Stimulated activated naive CD4-positive, alpha-beta T cell (primary cell): ENCODE data around the gene UQCC5.

Experiments used
- DNase-seq, 6 experiments: peaks; one replicate each; lab custom pipeline; 2025; lab: John Stamatoyannopoulos, UW

UQCC5 gene

DNA sequence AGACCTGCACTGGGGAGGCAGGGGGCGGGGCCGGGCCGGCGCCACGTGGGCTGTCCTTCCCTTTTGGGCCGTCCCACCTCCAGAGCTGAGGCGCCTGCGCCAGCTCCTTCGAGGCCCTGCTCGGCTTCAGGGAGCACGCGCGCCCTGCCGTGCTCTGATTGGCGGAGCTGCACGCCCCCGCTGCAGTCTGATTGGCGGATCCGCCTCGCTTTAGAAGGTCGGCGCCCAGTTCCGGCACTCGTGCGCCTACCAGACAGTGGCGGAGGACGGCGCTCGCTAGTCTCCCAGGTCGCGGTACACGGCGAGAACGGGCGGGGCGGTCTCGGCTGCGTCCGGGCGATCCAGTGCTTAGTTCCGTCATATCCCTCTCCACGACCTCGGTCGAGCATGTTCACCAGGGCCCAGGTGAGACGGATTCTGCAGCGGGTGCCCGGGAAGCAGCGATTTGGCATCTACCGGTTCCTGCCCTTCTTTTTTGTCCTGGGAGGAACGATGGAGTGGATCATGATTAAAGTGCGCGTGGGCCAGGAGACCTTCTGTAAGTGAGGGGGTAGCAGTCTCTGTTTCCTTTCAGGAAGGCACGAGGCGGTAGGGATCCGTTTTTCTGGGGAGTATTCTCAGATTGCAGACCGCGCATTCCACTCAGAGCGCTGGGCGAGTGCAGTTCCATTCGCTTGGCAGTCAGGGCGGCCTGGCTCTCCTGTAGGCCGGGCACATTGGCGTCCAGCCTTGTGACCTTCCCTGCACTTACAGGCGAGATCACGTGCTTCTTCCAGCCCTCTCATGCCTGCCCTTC is at the start of gene UQCC5:
UQCC5 (plus strand) TSS at position 237 of the 796 bp plus-strand sequence; CDS start at position 388, 151 bp downstream.
- peak; percentile 93 to 97 (median 96) for DNase-seq

GRCh38 chr3:52487050-52487787 is 49.2 kb upstream of the UQCC5 start:
- DNase-seq = no peak

DNA sequence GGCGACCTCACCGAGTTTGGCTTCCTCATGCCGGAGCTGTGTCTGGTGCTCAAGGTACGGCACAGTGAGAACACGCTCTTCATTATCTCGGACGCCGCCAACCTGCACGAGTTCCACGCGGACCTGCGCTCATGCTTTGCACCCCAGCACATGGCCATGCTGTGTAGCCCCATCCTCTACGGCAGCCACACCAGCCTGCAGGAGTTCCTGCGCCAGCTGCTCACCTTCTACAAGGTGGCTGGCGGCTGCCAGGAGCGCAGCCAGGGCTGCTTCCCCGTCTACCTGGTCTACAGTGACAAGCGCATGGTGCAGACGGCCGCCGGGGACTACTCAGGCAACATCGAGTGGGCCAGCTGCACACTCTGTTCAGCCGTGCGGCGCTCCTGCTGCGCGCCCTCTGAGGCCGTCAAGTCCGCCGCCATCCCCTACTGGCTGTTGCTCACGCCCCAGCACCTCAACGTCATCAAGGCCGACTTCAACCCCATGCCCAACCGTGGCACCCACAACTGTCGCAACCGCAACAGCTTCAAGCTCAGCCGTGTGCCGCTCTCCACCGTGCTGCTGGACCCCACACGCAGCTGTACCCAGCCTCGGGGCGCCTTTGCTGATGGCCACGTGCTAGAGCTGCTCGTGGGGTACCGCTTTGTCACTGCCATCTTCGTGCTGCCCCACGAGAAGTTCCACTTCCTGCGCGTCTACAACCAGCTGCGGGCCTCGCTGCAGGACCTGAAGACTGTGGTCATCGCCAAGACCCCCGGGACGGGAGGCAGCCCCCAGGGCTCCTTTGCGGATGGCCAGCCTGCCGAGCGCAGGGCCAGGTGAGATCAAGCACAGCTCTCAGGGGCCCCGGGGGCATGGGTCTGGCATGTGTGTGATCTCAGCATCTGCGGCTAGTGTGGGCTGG is 48.4 kb upstream of the UQCC5 start:
- no peak for DNase-seq

GRCh38 chr3:52488746-52489145 is 47.7 kb upstream of the UQCC5 start:
- DNase-seq = no peak

- no peak for DNase-seq
Measured at GRCh38 chr3:52489453-52489852, 47.0 kb upstream of the UQCC5 start.

- no peak for DNase-seq
Measured at GRCh38 chr3:52490035-52490938, 46.1 kb upstream of the UQCC5 start.

DNA sequence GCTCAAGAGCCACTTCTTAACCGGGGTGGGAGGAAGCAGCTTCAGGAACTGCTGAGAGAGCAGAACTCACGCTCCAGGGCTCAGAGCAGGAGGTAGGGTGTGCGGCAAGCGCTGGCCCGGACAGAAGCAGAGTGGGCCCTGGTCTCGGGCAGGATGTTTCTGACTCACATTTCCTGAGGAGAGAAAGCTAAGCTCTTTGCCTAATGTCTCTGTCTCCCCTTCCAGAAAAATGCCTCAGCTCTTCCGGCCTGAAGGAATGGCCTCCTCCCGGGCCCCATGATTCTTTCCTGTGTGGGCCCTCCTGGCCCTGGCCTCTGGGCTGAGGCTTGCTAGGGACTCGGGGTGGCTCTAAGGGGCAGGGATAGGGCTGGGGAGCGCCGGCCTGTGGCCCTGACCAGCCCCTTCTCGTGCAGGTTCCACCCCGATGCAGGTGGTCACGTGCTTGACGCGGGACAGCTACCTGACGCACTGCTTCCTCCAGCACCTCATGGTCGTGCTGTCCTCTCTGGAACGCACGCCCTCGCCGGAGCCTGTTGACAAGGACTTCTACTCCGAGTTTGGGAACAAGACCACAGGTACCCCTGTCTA is 45.4 kb upstream of the UQCC5 start:
- no peak for DNase-seq

DNA sequence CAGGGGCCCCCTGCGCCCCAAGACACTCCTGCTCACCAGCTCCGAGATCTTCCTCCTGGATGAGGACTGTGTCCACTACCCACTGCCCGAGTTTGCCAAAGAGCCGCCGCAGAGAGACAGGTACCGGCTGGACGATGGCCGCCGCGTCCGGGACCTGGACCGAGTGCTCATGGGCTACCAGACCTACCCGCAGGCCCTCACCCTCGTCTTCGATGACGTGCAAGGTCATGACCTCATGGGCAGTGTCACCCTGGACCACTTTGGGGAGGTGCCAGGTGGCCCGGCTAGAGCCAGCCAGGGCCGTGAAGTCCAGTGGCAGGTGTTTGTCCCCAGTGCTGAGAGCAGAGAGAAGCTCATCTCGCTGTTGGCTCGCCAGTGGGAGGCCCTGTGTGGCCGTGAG is 44.3 kb upstream of the UQCC5 start:
- no peak for DNase-seq

DNA sequence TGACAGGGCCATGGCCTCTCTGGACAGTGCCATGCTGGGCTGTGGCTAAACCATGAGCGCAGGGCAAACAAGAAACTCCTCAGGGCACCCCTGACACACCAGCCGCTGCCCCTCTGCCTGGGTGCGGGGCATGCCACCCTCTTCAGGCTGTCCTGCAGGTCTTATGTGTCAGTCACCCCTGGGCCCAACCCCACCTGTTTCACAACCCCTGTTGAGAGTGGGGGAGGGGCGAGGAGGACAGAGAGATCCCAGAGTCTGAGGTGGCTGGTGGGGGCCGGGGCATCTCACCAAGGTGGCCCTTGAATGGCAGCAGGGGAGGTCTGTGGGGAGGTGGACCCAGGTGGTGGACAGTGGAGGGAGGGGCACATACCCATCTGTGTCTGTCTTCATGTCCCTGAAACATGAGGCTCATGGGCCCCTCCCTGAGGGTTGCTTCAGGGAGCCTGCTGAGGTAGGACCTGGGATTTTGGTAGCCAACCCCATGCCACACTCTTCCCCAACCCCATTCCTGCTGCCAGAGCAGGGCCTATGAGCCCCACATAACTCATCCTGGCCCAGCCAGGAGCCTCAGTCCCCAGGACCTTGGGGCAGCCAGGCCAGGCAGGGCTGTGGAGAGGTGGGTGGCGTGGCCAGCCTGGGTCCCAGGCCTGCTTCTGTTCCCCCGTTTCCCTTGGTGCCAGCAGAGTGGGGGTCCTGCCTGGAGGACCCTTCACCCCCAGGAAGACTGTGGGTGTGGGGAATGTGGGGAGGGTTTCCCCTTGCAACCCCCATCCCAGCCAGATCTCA is 43.0 kb upstream of the UQCC5 start:
- DNase-seq = no peak

DNA sequence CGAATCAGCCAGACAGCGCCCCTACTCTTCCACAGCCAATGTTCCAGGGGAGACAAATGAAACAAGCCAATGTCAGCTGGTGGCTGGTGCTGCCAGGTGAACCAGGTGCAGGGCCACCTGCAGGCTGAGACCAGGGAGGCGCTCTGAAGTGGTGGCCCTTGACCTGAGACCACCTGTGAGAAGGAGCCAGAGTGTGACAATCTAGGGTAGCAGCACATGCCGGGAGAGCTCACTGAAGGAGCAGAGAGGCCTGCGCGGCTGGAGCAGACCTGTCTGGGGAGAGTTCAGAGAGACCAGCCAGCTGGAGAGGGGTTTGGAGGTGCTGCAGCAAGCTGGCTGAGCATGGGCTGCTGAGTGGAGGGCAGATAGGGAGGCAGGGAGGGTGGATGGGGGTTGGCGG is 42.0 kb upstream of the UQCC5 start:
- DNase-seq = no peak

DNA sequence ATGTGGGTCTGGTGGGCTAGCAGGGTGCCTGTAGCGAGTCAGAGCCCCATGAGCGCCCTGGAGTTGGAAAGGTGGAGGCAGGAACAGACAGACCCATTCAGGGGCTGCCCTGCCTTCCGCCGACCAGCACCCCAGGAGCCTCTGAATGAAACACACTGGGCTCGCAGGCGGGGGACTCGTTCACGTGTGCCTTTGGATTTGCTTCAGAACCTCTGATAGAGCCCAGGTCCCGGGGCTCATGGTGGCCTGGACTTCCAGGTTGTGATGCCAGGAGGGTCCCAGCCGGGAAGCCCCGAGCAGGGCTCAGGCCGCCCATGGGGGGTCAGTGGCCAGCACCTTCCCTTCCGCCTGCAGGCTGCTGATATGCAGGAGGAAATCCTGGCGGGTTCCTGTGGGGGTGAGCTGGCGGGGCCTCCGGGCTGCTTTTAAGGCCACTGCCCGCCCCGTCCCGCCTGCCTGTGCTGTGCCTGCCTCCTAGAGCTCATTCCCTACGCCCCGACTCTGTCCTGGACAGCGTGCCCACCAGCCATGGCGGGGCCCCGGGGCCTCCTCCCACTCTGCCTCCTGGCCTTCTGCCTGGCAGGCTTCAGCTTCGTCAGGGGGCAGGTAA is 41.4 kb upstream of the UQCC5 start, which contains the start of gene STAB1:
STAB1 (plus strand) TSS at position 453 of the 610 bp plus-strand sequence; CDS start at position 529, 76 bp downstream.
- DNase-seq = no peak

GRCh38 chr3:52495777-52496602 is 40.4 kb upstream of the UQCC5 start:
- no peak for DNase-seq

GRCh38 chr3:52498137-52499054 is 38.0 kb upstream of the UQCC5 start:
- DNase-seq = no peak

DNA sequence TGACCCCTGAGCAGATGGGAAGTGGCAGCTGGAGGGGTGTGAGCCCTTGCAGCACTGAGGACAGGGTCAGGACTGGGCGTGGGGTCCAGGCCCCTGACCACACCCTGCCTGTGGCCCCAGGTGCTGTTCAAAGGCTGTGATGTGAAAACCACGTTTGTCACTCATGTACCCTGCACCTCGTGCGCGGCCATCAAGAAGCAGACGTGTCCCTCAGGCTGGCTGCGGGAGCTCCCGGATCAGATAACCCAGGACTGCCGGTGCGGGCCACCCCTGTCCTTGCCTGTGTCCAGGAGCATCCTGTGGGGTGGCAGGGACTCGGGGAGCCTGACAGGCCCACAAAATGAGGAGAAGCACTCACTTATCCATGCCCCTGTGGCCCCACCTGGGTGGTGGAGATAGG is 35.4 kb upstream of the UQCC5 start:
- DNase-seq = no peak

GRCh38 chr3:52502001-52502400 is 34.4 kb upstream of the UQCC5 start:
- DNase-seq = no peak

- DNase-seq = no peak
Measured at GRCh38 chr3:52502808-52503350, 33.5 kb upstream of the UQCC5 start.

- no peak for DNase-seq
Measured at GRCh38 chr3:52503788-52504424, 32.5 kb upstream of the UQCC5 start.
